Measurements from ENCODE around the gene HRCT1. TPM values are rescaled to one million over a fixed set of nuclear protein-coding genes. Genes with fewer than 3 reads are reported as not detected.

The HRCT1 gene
- total RNA-seq, 4 donors from 2014 or later = 23.9 to 60.2 (median 34.3) TPM

DNA sequence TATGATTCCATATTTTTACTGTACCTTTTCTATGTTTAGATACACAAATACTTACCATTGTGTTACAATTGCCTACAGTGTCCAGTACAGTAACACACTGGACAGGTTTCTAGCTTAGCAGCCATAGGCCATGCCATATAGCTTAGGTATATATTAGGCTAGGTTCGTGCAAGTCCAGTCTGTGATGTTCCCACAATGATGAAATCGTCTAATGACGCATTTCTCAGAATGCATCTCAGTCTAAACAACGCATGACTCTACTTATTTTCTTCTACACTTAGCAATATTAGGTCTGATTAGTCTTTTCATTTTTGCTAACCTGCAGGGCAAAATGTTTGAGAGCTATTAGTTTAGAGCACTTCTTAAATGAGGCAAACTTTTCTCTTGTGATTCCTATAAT is 29.3 kb downstream of the HRCT1 start:
- H3K4me3 ChIP-seq = no peak overlapping the region
- H3K27me3 ChIP-seq = no peaks in the 10 kb centered on the region
- intact Hi-C loops (cut with DNase I; ENCODE audit: low total_unique reads) = loop anchor here (1.0 kb wide), 1 partner anchor 9 kb away; no protein-coding TSS in a partner anchor
- no peaks in the 10 kb centered on the region for H3K9me3 ChIP-seq
- H3K27ac ChIP-seq = no peak overlapping the region
- WGBS, 2 donors (ENCODE audit: low coverage in 1 of 2) = 94 to 97% methylated on average over 4 of the region's 4 CpGs
- no peak for TF ChIP-seq EP300 (IDR thresholded peaks at IDR 0.05; ENCODE audit: low read depth)
- TF ChIP-seq, protein P1, sequence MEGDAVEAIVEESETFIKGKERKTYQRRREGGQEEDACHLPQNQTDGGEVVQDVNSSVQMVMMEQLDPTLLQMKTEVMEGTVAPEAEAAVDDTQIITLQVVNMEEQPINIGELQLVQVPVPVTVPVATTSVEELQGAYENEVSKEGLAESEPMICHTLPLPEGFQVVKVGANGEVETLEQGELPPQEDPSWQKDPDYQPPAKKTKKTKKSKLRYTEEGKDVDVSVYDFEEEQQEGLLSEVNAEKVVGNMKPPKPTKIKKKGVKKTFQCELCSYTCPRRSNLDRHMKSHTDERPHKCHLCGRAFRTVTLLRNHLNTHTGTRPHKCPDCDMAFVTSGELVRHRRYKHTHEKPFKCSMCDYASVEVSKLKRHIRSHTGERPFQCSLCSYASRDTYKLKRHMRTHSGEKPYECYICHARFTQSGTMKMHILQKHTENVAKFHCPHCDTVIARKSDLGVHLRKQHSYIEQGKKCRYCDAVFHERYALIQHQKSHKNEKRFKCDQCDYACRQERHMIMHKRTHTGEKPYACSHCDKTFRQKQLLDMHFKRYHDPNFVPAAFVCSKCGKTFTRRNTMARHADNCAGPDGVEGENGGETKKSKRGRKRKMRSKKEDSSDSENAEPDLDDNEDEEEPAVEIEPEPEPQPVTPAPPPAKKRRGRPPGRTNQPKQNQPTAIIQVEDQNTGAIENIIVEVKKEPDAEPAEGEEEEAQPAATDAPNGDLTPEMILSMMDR (IDR thresholded peaks at IDR 0.05) = no peak
- TF ChIP-seq POLR2A (IDR thresholded peaks at IDR 0.05) = no peak
- no peak for TF ChIP-seq POLR2AphosphoS5 (IDR thresholded peaks at IDR 0.05)
- no peak for DNase-seq
- peaks cover 0 to 4% (median under 1%) of the 10 kb centered on the region in 4 donors for H3K4me1 ChIP-seq
- in situ Hi-C loops (cut with MboI; ENCODE audit: low pct_ligation_motif_present in 1 of 4, low pct_unique_long_range_greater_than_20kb in 1 of 4, low sequenced_read_pairs in 3 of 4) = no loop called here
- no peaks in the 10 kb centered on the region for H3K36me3 ChIP-seq

DNA sequence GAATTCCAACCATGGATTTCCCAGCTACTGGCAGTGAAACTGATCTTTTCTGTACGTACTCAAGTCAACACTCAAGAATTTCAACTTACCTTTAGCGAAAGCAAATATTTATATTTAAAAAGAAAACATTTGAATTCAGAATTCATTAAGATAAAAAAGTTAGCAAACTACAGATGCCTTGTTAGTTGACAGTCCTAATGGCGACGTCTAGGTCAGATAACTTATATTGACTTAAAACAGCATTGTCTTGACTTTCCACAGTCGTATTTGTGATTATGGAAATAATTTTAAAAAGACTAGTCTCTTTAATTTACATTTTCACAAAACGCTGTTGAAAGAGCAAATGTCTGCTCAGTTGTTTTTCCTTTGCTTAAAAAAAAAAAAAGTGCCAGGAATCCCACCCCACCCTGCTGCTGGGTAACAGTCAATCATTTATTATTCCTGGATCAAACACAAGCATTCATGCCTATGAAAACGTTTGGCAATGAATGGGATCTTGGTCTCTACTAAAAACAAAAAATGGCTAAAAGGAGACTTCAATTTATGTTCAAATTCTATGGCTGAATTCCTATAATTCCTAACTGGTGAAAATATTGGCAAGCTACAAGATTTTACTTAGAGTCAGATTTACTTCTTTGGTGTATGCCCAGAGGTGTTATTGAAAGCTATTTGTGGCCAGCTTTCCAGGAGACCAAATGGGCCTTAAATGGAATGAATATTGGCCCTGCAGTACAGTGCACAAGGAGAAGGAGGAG is 29.9 kb downstream of the HRCT1 start:
- TF ChIP-seq EP300 (IDR thresholded peaks at IDR 0.05; ENCODE audit: low read depth) (no peak), POLR2AphosphoS5 (IDR thresholded peaks at IDR 0.05) (no peak), POLR2A (IDR thresholded peaks at IDR 0.05) (no peak)
- TF ChIP-seq, protein P1 (IDR thresholded peaks at IDR 0.05) = no peak
- Histone ChIP-seq H3K4me3 (no peak overlapping the region), H3K4me1 (peaks cover 0 to 11% (median 6%) of the 10 kb centered on the region in 4 donors), H3K36me3 (no peaks in the 10 kb centered on the region), H3K27ac (no peak overlapping the region), H3K27me3 (no peaks in the 10 kb centered on the region), H3K9me3 (no peaks in the 10 kb centered on the region)
- intact Hi-C loops (cut with DNase I; ENCODE audit: low total_unique reads) = loop anchor here (1.0 kb wide), 1 partner anchor 8 kb away; no protein-coding TSS in a partner anchor
- whole genome bisulfite sequencing, 2 donors (ENCODE audit: low coverage in 1 of 2) = 50 to 70% methylated on average over 7 of the region's 7 CpGs
- in situ Hi-C loops (cut with MboI; ENCODE audit: low pct_ligation_motif_present in 1 of 4, low pct_unique_long_range_greater_than_20kb in 1 of 4, low sequenced_read_pairs in 3 of 4) = no loop called here
- no peak for DNase-seq

DNA sequence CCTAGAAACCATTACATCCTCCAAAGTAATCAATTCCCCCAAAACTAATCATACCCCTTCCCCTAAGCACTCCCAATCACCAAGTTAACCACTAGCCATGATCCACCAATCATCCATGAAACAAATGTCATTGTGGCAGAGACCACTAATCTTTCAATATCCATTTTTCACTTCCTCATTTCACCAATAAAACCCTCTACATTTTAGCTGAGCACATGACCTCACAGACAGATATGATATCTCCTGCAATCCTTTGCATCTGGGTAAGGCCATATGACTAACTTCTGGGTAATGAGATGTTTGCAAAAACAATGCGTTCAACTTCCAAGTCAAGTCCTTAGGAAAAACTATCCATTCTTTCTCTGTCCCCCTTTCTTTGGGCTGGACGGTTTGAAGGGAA is 31.2 kb downstream of the HRCT1 start:
- H3K4me3 ChIP-seq = no peak overlapping the region
- H3K9me3 ChIP-seq = no peaks in the 10 kb centered on the region
- no peaks in the 10 kb centered on the region for H3K36me3 ChIP-seq
- H3K27ac ChIP-seq = no peak overlapping the region
- intact Hi-C loops (cut with DNase I; ENCODE audit: low total_unique reads) = no loop called here
- peaks cover 0 to 16% (median 11%) of the 10 kb centered on the region in 4 donors for H3K4me1 ChIP-seq
- no peak for DNase-seq
- TF ChIP-seq POLR2AphosphoS5 (IDR thresholded peaks at IDR 0.05) (no peak), POLR2A (IDR thresholded peaks at IDR 0.05) (no peak), EP300 (IDR thresholded peaks at IDR 0.05; ENCODE audit: low read depth) (no peak)
- TF ChIP-seq, protein P1 (IDR thresholded peaks at IDR 0.05) = no peak
- no peaks in the 10 kb centered on the region for H3K27me3 ChIP-seq
- WGBS, 2 donors (ENCODE audit: low coverage in 1 of 2) = 80 to 100% methylated on average over 2 of the region's 2 CpGs
- in situ Hi-C loops (cut with MboI; ENCODE audit: low pct_ligation_motif_present in 1 of 4, low pct_unique_long_range_greater_than_20kb in 1 of 4, low sequenced_read_pairs in 3 of 4) = no loop called here

DNA sequence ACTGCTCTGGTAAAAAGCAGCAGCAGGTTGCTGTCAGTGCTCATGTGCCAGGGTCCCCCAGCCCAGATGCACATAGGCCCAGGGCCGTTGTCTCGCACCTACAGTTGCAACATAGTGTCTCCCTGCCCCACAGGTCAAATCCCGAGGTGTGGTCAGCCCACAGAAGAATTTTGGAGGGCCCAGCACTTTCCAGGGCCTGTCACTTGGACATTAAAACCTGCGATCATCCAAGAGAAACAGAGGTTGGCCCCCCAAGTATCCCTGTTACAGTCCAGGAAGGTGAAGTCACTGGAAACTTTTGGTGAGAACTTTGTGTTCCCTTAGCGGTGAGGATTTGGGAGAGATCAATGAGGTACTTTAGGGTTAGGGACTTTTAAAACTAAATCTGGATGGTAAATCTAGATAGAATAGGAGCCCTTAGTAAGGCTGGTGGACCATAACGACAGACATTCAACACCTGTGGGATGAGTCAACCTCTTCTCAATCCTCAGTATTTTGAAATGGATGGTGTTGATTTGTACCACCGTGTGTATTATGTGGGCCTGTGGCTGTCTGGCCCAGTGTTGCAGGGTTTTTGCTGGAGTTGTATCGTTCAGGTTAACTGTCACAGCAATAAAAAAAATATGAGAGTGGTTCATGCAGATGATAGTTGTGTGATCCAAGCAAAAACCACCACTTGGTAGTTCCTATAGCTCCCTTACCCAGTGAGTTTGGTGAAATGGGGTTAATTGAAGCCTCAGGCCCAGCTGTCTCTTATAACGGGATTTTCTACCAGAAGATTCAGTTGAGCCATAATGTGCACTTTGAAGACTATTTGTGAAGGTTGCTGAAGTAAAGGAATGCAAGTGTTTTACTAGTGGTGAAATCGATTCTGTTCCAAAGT is 32.7 kb downstream of the HRCT1 start:
- H3K27ac ChIP-seq = no peak overlapping the region
- TF ChIP-seq POLR2AphosphoS5 (IDR thresholded peaks at IDR 0.05) (no peak), POLR2A (IDR thresholded peaks at IDR 0.05) (no peak), EP300 (IDR thresholded peaks at IDR 0.05; ENCODE audit: low read depth) (no peak)
- H3K36me3 ChIP-seq = no peaks in the 10 kb centered on the region
- no peaks in the 10 kb centered on the region for H3K9me3 ChIP-seq
- H3K27me3 ChIP-seq = no peaks in the 10 kb centered on the region
- 77 to 86% methylated on average over 3 to 10 of the region's 10 CpGs for WGBS, 2 donors (ENCODE audit: low coverage in 1 of 2)
- in situ Hi-C loops (cut with MboI; ENCODE audit: low pct_ligation_motif_present in 1 of 4, low pct_unique_long_range_greater_than_20kb in 1 of 4, low sequenced_read_pairs in 3 of 4) = no loop called here
- intact Hi-C loops (cut with DNase I; ENCODE audit: low total_unique reads) = no loop called here
- no peak overlapping the region for H3K4me3 ChIP-seq
- H3K4me1 ChIP-seq = peaks cover 0 to 16% (median 11%) of the 10 kb centered on the region in 4 donors
- no peak for DNase-seq
